SK-N-SH treated with all-trans-retinoic acid at 6 μM for 48 hours (cell line): Measurements from ENCODE around the gene ACVR1B.

Source experiments
- ATAC-seq: fragments of 200-7000 bp; cut with Tn5 transposase; 3 replicates; pipeline ENCODE4 v1.9.1; 2020; ENCODE audit warnings: mild to moderate bottlenecking, moderate library complexity
- ARNTL ChIP-seq: fragments of 450-650 bp; formaldehyde crosslinking; IDR thresholded peaks from 2 replicates; pipeline ENCODE4 v1.5.0; 2020; ENCODE audit warnings: low read depth, mild to moderate bottlenecking, moderate library complexity, borderline replicate concordance
- CREB5 ChIP-seq: fragments of 250-450 bp; sonication (Bioruptor Pico); IDR thresholded peaks from 2 replicates; pipeline ENCODE4 v1.5.1; 2020; ENCODE audit warnings: low read depth, mild to moderate bottlenecking, moderate library complexity
- CSDC2 ChIP-seq: fragments of 250-450 bp; sonication (Bioruptor Pico); IDR thresholded peaks from 2 replicates; pipeline ENCODE4 v1.5.0; 2020; ENCODE audit warnings: mild to moderate bottlenecking, moderate library complexity
- GLIS3 ChIP-seq: fragments of 250-450 bp; sonication (Bioruptor Pico); IDR thresholded peaks from 2 replicates; pipeline ENCODE4 v1.5.0; 2020; ENCODE audit warnings: mild to moderate bottlenecking, moderate library complexity
- ISL1 ChIP-seq: fragments of 250-450 bp; sonication (Bioruptor Pico); IDR thresholded peaks from 2 replicates; pipeline ENCODE4 v2.1.2; 2022; ENCODE audit warnings: mild to moderate bottlenecking, moderate library complexity
- OSR1 ChIP-seq: fragments of 250-450 bp; sonication (Bioruptor Pico); IDR thresholded peaks from 2 replicates; pipeline ENCODE4 v1.8.0; 2022; ENCODE audit warnings: moderate library complexity, mild to moderate bottlenecking, inconsistent platforms
- PATZ1 ChIP-seq: fragments of 250-450 bp; sonication (Bioruptor Pico); IDR thresholded peaks from 2 replicates; pipeline ENCODE4 v1.8.0; 2020; ENCODE audit warnings: mild to moderate bottlenecking, moderate library complexity, borderline replicate concordance
- PPARA ChIP-seq: fragments of 250-450 bp; sonication (Bioruptor Pico); IDR thresholded peaks from 2 replicates; pipeline ENCODE4 v1.5.0; 2020; ENCODE audit warnings: mild to moderate bottlenecking, borderline replicate concordance
- RARB ChIP-seq: fragments of 250-450 bp; sonication (Bioruptor Pico); IDR thresholded peaks from 2 replicates; pipeline ENCODE4 v1.8.0; 2021; ENCODE audit warnings: mild to moderate bottlenecking, moderate library complexity
- SNAI2 ChIP-seq: fragments of 250-450 bp; sonication (Bioruptor Pico); IDR thresholded peaks from 2 replicates; pipeline ENCODE4 v1.5.0; 2020; ENCODE audit warnings: mild to moderate bottlenecking, moderate library complexity
- TCF4 ChIP-seq: fragments of 250-450 bp; sonication (Bioruptor Pico); IDR thresholded peaks from 2 replicates; pipeline ENCODE4 v1.8.0; 2021; ENCODE audit warnings: mild to moderate bottlenecking, moderate library complexity, borderline replicate concordance
- TOX ChIP-seq: fragments of 250-450 bp; sonication (Bioruptor Pico); IDR thresholded peaks from 2 replicates; pipeline ENCODE4 v1.8.0; 2021; ENCODE audit warnings: mild to moderate bottlenecking, moderate library complexity, borderline replicate concordance
- ZC3H10 ChIP-seq: fragments of 250-450 bp; sonication (Bioruptor Pico); IDR thresholded peaks from 2 replicates; pipeline ENCODE4 v1.5.1; 2021; ENCODE audit warnings: mild to moderate bottlenecking, moderate library complexity
- ZFP3 ChIP-seq: fragments of 250-450 bp; sonication (Bioruptor Pico); IDR thresholded peaks from 2 replicates; pipeline ENCODE4 v1.5.0; 2020; ENCODE audit warnings: mild to moderate bottlenecking, moderate library complexity
- ZFP30 ChIP-seq: fragments of 450-650 bp; formaldehyde crosslinking; IDR thresholded peaks from 2 replicates; pipeline ENCODE4 v1.5.0; 2022; ENCODE audit warnings: mild to moderate bottlenecking, moderate library complexity
- ZNF565 ChIP-seq: fragments of 450-650 bp; formaldehyde crosslinking; conservative IDR thresholded peaks from 2 replicates; pipeline ENCODE4 v1.5.0; 2020; ENCODE audit warnings: low read depth, mild to moderate bottlenecking, moderate library complexity
- ZNF8 ChIP-seq: fragments of 450-650 bp; formaldehyde crosslinking; IDR thresholded peaks from 2 replicates; pipeline ENCODE4 v1.5.0; 2020; ENCODE audit warnings: mild to moderate bottlenecking, moderate library complexity
- TF ChIP-seq, protein P1 (sequence below): fragments of 250-450 bp; sonication (Bioruptor Pico); IDR thresholded peaks from 2 replicates; pipeline ENCODE4 v1.5.0; 2020; ENCODE audit warnings: mild to moderate bottlenecking, moderate library complexity
- TF ChIP-seq, protein P2 (sequence below): fragments of 250-450 bp; sonication (Bioruptor Pico); IDR thresholded peaks from 2 replicates; pipeline ENCODE4 v1.8.0; 2021; ENCODE audit warnings: low read depth, mild to moderate bottlenecking, moderate library complexity, borderline replicate concordance

ACVR1B gene

DNA sequence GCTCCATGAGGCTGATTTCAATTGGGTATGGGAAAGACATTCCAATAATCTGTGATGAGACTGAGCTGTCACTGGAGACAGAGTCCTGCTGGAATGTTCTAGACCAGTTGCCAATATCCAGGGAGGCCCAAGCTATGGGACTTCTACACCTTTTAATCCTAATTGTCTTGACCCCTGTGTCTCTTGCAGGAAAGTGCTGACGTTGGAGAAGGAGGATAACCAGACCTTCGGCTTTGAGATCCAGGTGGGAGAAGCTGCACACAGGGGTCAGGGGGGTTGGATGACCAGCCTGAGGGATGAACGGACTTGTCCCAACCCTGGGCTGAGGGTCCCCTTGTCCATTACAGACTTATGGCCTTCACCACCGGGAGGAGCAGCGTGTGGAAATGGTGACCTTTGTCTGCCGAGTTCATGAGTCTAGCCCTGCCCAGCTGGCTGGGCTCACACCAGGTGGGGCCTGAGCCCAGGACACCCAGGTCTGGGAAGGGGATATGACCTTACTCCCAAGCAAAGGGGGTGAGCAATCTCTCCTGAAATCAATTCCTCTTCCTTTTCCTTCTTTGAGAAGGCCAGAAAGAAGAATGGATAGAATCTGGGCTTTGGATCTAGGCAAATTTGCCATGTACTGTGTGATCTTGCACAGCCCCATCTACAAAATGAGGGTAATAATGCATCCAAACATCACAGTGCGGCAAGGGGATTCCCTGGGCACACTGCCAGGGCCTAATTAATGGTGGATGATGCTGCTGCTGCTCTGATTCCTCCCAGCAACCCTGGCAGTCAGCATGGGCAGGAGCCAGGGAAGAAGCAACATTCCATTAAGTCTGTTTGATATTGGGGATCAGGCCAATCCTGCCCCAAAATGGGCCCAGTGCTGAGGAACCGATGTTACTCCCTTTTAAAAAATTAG, 59.4 kb downstream of the ACVR1B start:
- TF ChIP-seq ZNF8 (no peak), ARNTL (CRISPR knock-in tag) (no peak), CREB5 (CRISPR knock-in tag) (no peak), ISL1 (CRISPR knock-in tag) (no peak)
- TF ChIP-seq, all 23 proteins: peak for 0
- ATAC-seq, result no peak

DNA sequence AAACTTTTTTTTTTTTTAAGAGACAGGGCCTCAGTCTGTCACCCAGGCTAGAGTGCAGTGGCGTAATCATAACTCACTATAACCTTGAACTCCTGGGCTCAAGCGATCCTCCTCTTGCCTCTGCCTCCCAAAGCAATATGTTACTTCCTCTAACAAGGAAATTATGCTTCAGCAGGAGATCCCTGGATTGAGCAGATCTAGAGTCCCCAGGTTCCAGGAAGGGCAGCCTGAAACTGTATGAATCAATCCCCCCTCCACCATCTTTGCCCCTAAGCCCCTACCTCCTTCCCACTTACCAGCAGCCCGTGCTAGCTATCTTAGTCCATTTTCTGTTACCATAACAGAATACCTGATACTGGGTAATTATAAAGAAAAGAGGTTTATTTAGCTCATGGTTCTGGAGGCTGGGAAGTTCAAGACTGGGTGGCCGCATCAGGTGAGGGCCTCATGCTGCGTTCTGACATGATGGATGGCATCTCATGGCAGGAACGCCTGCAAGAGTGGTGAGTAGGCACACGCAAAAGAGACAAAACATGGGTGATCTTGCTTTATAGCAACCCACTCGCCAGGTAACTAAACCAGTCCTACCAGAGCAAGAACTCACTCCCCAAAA, 60.2 kb downstream of the ACVR1B start:
- no peak for TF ChIP-seq RARB (CRISPR knock-in tag)
- TF ChIP-seq SNAI2 (CRISPR knock-in tag), result no peak
- TF ChIP-seq GLIS3, result no peak
- TF ChIP-seq, protein P1, sequence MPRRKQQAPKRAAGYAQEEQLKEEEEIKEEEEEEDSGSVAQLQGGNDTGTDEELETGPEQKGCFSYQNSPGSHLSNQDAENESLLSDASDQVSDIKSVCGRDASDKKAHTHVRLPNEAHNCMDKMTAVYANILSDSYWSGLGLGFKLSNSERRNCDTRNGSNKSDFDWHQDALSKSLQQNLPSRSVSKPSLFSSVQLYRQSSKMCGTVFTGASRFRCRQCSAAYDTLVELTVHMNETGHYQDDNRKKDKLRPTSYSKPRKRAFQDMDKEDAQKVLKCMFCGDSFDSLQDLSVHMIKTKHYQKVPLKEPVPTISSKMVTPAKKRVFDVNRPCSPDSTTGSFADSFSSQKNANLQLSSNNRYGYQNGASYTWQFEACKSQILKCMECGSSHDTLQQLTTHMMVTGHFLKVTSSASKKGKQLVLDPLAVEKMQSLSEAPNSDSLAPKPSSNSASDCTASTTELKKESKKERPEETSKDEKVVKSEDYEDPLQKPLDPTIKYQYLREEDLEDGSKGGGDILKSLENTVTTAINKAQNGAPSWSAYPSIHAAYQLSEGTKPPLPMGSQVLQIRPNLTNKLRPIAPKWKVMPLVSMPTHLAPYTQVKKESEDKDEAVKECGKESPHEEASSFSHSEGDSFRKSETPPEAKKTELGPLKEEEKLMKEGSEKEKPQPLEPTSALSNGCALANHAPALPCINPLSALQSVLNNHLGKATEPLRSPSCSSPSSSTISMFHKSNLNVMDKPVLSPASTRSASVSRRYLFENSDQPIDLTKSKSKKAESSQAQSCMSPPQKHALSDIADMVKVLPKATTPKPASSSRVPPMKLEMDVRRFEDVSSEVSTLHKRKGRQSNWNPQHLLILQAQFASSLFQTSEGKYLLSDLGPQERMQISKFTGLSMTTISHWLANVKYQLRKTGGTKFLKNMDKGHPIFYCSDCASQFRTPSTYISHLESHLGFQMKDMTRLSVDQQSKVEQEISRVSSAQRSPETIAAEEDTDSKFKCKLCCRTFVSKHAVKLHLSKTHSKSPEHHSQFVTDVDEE (CRISPR knock-in tag), result no peak
- TF ChIP-seq CSDC2 (CRISPR knock-in tag), result no peak
- no peak for TF ChIP-seq TOX (CRISPR knock-in tag)
- no peak for TF ChIP-seq ZFP3
- no peak for TF ChIP-seq PPARA (CRISPR knock-in tag)
- TF ChIP-seq OSR1, result no peak
- no peak for TF ChIP-seq ZFP30 (CRISPR knock-in tag)
- no peak for TF ChIP-seq TCF4 (CRISPR knock-in tag)
- TF ChIP-seq PATZ1 (CRISPR knock-in tag), result no peak
- TF ChIP-seq ZNF565 (CRISPR knock-in tag), result no peak
- TF ChIP-seq ISL1 (CRISPR knock-in tag), result no peak
- TF ChIP-seq ZC3H10, result no peak

DNA sequence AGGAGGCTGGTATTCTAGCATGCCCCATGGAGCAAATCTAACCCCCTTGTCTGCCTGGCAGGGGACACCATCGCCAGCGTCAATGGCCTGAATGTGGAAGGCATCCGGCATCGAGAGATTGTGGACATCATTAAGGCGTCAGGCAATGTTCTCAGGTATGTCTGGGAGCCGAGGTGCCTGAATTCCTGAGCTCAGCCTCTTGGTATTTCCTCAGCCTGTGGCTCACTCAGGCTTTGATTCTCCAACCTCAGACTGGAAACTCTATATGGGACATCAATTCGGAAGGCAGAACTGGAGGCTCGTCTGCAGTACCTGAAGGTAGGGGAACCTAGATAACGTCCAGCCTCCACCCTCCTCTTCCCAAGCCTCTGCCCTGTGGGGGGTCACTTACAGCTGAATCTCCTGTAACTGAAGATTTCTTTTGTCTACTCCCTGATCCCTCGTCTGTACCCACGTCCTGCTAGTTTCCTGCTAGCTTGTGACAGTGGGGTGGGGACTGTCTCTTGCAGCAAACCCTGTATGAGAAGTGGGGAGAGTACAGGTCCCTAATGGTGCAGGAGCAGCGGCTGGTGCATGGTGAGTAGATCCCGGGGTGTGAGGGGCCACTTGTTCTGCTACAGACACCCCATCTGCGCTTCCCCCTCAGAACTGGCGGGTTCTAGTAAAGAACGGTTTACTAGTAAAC, 62.3 kb downstream of the ACVR1B start:
- no peak for ATAC-seq

More for the DNA sequence above, 60.2 kb downstream of the ACVR1B start:
- ATAC-seq, result no peak

More for the DNA sequence above, 62.3 kb downstream of the ACVR1B start:
- no peak for TF ChIP-seq ZFP3
- no peak for TF ChIP-seq ISL1 (CRISPR knock-in tag)
- no peak for TF ChIP-seq PPARA (CRISPR knock-in tag)
- no peak for TF ChIP-seq GLIS3
- TF ChIP-seq ZNF8, result no peak
- no peak for TF ChIP-seq TCF4 (CRISPR knock-in tag)
- no peak for TF ChIP-seq SNAI2 (CRISPR knock-in tag)
- no peak for TF ChIP-seq OSR1
- TF ChIP-seq TOX (CRISPR knock-in tag), result no peak
- TF ChIP-seq CREB5 (CRISPR knock-in tag), result no peak
- no peak for TF ChIP-seq ARNTL (CRISPR knock-in tag)
- TF ChIP-seq ZNF565 (CRISPR knock-in tag), result no peak
- TF ChIP-seq, protein P1 (CRISPR knock-in tag), result no peak
- TF ChIP-seq, protein P2, sequence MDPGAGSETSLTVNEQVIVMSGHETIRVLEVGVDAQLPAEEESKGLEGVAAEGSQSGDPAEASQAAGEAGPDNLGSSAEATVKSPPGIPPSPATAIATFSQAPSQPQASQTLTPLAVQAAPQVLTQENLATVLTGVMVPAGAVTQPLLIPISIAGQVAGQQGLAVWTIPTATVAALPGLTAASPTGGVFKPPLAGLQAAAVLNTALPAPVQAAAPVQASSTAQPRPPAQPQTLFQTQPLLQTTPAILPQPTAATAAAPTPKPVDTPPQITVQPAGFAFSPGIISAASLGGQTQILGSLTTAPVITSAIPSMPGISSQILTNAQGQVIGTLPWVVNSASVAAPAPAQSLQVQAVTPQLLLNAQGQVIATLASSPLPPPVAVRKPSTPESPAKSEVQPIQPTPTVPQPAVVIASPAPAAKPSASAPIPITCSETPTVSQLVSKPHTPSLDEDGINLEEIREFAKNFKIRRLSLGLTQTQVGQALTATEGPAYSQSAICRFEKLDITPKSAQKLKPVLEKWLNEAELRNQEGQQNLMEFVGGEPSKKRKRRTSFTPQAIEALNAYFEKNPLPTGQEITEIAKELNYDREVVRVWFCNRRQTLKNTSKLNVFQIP (CRISPR knock-in tag), result no peak
- TF ChIP-seq ZC3H10, result no peak
